Chondrocyte (in vitro differentiated cells): ENCODE data around the gene ARHGEF10L. TPM values are rescaled to one million over a fixed set of nuclear protein-coding genes. Genes with fewer than 3 reads are reported as not detected.

Source experiments
- DNase-seq: peaks from one replicate; pipeline ENCODE4 v3.0.0; 2021; ENCODE audit warnings: mixed read lengths, low spot score
- H3K27ac Mint-ChIP-seq: one replicate; pipeline ENCODE4 v1.8.0; 2021; ENCODE audit warnings: mild to moderate bottlenecking, moderate library complexity, mixed read lengths; ENCODE audit not compliant: unreplicated experiment
- H3K27me3 Mint-ChIP-seq: 2 replicates; pipeline ENCODE4 v1.8.0; 2021; ENCODE audit warnings: low read depth, mixed read lengths
- H3K36me3 Mint-ChIP-seq: 2 replicates; pipeline ENCODE4 v1.8.0; 2021; ENCODE audit warnings: low read depth, mixed read lengths
- H3K4me1 Mint-ChIP-seq: 2 replicates; pipeline ENCODE4 v1.8.0; 2021; ENCODE audit warnings: low read depth, mild to moderate bottlenecking, mixed read lengths
- H3K4me3 Mint-ChIP-seq: one replicate; pipeline ENCODE4 v1.8.0; 2021; ENCODE audit warnings: mild to moderate bottlenecking, moderate library complexity, mixed read lengths; ENCODE audit not compliant: unreplicated experiment
- H3K9me3 Mint-ChIP-seq: 2 replicates; pipeline ENCODE4 v1.8.0; 2021; ENCODE audit warnings: low read depth, mixed read lengths
- total RNA-seq: library from RNA; stranded (reverse); gene quantifications from 3 replicates; pipeline ENCODE4 v1.2.1, GENCODE V29; 2021
- TF ChIP-seq, protein P1 (sequence below): fragments of 200-600 bp; sonication (generic); IDR thresholded peaks from 2 replicates; pipeline ENCODE4 v1.5.0; 2021; ENCODE audit warnings: antibody characterized with exemption, mild to moderate bottlenecking, moderate library complexity

ARHGEF10L gene
- total RNA-seq, 1 donor from 2014 or later: 40.0 TPM

DNA sequence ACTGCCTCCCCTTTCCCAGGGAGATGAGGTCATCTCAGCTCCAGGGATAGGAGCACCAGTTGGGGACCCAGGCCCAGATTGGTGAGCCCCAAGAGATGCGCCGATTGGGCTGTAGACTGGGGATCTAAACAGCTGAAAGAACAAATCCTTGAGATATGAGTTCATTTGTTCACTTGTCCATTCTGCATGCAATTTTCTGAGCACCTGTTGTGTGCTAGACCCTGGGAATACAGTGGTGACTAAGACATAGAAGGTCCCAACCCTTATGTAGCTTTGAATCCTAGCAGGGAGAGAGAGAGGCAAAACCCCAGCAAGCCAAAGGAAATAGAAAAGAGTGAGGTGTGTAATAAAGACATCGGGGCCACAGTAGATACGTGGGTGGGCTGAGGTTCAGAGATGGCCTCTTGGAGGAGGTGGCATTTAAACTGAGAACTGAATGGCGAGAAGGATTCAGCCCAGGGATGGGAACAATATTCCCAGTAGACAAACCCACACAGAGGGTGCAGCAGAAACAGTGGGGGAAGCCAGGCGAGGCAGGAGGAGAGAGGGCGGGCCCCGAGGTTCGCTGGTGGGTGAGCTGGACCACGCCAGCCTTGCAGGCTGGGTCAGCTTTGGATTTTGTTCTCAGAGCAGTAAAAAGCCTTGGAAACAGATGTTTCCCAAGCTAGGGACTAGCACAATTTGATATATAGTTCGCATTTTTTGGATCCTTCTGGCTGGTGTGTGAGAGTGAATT, 110.0 kb downstream of the ARHGEF10L start:
- DNase-seq: no peak
- Mint-ChIP-seq H3K27ac (no peak overlapping the region), H3K36me3 (peaks cover 17% of the 10 kb centered on the region), H3K27me3 (no peaks in the 10 kb centered on the region), H3K4me1 (peaks cover 26% of the 10 kb centered on the region), H3K4me3 (no peak overlapping the region), H3K9me3 (no peaks in the 10 kb centered on the region)
- TF ChIP-seq, protein P1, sequence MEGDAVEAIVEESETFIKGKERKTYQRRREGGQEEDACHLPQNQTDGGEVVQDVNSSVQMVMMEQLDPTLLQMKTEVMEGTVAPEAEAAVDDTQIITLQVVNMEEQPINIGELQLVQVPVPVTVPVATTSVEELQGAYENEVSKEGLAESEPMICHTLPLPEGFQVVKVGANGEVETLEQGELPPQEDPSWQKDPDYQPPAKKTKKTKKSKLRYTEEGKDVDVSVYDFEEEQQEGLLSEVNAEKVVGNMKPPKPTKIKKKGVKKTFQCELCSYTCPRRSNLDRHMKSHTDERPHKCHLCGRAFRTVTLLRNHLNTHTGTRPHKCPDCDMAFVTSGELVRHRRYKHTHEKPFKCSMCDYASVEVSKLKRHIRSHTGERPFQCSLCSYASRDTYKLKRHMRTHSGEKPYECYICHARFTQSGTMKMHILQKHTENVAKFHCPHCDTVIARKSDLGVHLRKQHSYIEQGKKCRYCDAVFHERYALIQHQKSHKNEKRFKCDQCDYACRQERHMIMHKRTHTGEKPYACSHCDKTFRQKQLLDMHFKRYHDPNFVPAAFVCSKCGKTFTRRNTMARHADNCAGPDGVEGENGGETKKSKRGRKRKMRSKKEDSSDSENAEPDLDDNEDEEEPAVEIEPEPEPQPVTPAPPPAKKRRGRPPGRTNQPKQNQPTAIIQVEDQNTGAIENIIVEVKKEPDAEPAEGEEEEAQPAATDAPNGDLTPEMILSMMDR: no peak

DNA sequence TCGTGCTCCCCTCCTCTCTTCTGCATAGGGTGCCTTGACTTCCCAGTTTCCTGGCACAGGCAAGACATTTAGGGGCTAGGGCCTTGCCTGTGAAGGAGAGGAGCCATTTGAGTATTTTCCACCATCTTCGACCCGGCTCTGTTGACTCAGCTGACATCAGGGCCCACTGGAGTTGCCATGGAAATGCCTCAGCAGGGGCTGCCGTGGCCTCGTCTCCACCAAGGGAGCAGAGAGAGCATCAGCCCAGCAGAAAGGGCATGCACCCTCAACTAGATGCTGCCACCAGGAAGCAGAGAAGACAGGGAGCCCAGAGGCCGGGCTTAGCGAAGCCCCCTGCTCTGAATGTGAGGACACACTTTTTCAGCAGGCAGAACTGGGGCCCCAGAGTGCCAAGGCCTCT, 113.8 kb downstream of the ARHGEF10L start:
- DNase-seq: no peak
- Mint-ChIP-seq H3K36me3 (peaks cover 16% of the 10 kb centered on the region), H3K4me3 (no peak overlapping the region), H3K27me3 (no peaks in the 10 kb centered on the region), H3K4me1 (peaks cover 14% of the 10 kb centered on the region), H3K27ac (no peak overlapping the region), H3K9me3 (no peaks in the 10 kb centered on the region)
- TF ChIP-seq, protein P1: no peak

GRCh38 chr1:17653728-17654351, 114.3 kb downstream of the ARHGEF10L start:
- TF ChIP-seq, protein P1: peak; percentile 87
- peaks cover 17% of the 10 kb centered on the region for H3K36me3 Mint-ChIP-seq
- H3K27ac Mint-ChIP-seq: no peak overlapping the region
- H3K9me3 Mint-ChIP-seq: no peaks in the 10 kb centered on the region
- H3K27me3 Mint-ChIP-seq: no peaks in the 10 kb centered on the region
- no peak overlapping the region for H3K4me3 Mint-ChIP-seq
- no peak for DNase-seq
- peaks cover 9% of the 10 kb centered on the region for H3K4me1 Mint-ChIP-seq

DNA sequence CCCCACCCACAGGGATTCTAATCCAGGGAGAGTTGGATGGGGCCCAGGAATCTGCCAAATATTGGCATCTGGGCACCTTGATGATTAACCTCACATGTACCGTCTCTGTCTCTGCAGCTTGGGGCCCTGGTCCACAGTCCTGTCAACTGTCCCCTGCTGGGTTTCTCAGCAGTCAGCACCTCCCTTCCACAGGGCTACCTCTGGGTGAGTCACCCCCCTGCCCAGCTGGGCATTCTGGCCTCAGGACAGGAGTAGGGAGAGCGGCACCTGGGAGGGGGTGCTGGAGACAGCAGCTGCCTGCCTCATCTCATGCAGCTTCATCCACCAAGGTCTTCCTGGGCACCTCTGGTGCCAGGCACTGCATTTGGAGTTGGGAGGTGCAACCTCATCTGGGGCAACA, 115.0 kb downstream of the ARHGEF10L start:
- TF ChIP-seq, protein P1: no peak
- no peak for DNase-seq
- no peaks in the 10 kb centered on the region for H3K27me3 Mint-ChIP-seq
- peaks cover 17% of the 10 kb centered on the region for H3K36me3 Mint-ChIP-seq
- H3K9me3 Mint-ChIP-seq: no peaks in the 10 kb centered on the region
- peaks cover 7% of the 10 kb centered on the region for H3K4me1 Mint-ChIP-seq
- no peak overlapping the region for H3K4me3 Mint-ChIP-seq
- no peak overlapping the region for H3K27ac Mint-ChIP-seq

DNA sequence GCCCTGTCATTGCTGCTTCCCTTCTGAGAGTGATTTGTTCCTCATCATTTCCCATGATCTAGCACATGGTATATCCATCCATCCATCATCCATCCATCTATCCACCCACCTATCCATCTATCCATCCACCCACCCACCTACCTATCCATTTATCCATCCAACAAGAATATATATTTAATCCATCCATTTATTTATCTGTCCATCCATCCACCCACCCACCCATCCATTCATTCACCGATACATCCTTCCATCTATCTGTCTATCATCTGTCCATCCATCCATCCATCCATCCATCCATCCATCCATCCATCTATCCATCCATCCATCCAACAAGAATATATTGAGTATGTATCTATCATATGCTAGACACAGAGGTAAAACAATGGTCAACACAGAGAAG, 115.7 kb downstream of the ARHGEF10L start:
- no peaks in the 10 kb centered on the region for H3K27me3 Mint-ChIP-seq
- TF ChIP-seq, protein P1: no peak
- H3K4me1 Mint-ChIP-seq: peaks cover 7% of the 10 kb centered on the region
- H3K9me3 Mint-ChIP-seq: no peaks in the 10 kb centered on the region
- no peak overlapping the region for H3K4me3 Mint-ChIP-seq
- H3K36me3 Mint-ChIP-seq: peaks cover 17% of the 10 kb centered on the region
- no peak for DNase-seq
- H3K27ac Mint-ChIP-seq: no peak overlapping the region
